Measurements from ENCODE around the gene SMYD3. TPM values are rescaled to one million over a fixed set of nuclear protein-coding genes. Genes with fewer than 3 reads are reported as not detected.

SMYD3 gene
- total and polyA plus RNA-seq, 12 donors = 13.5 to 78.2 (median 26.8) TPM

GRCh38 chr1:245760301-245760700, 746.8 kb downstream of the SMYD3 start:
- 87 to 97% (median 95%) methylated on average over 4 of the region's 4 CpGs for WGBS, 4 donors
- intact Hi-C loops (cut with DNase I) = no loop called here
- Histone ChIP-seq H3K27me3 (no peaks in the 10 kb centered on the region), H3K4me1 (replicated peaks in 1 of 2) (no peaks in the 10 kb centered on the region), H3K4me3 (no peak overlapping the region), H3K27ac (no peak overlapping the region), H3K9me3 (replicated peaks in 1 of 3) (no peaks in the 10 kb centered on the region), H3K36me3 (replicated peaks in 1 of 2) (no peaks in the 10 kb centered on the region)
- no peak for DNase-seq
- TF ChIP-seq POLR2A (IDR thresholded peaks at IDR 0.05) = no peak
- TF ChIP-seq, protein P1, sequence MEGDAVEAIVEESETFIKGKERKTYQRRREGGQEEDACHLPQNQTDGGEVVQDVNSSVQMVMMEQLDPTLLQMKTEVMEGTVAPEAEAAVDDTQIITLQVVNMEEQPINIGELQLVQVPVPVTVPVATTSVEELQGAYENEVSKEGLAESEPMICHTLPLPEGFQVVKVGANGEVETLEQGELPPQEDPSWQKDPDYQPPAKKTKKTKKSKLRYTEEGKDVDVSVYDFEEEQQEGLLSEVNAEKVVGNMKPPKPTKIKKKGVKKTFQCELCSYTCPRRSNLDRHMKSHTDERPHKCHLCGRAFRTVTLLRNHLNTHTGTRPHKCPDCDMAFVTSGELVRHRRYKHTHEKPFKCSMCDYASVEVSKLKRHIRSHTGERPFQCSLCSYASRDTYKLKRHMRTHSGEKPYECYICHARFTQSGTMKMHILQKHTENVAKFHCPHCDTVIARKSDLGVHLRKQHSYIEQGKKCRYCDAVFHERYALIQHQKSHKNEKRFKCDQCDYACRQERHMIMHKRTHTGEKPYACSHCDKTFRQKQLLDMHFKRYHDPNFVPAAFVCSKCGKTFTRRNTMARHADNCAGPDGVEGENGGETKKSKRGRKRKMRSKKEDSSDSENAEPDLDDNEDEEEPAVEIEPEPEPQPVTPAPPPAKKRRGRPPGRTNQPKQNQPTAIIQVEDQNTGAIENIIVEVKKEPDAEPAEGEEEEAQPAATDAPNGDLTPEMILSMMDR (IDR thresholded peaks at IDR 0.05) = no peak

GRCh38 chr1:245754463-245754961, 752.6 kb downstream of the SMYD3 start:
- Histone ChIP-seq H3K9me3 (replicated peaks in 1 of 3) (no peaks in the 10 kb centered on the region), H3K27ac (no peak overlapping the region), H3K4me1 (replicated peaks in 1 of 2) (no peaks in the 10 kb centered on the region), H3K4me3 (no peak overlapping the region), H3K27me3 (no peaks in the 10 kb centered on the region), H3K36me3 (replicated peaks in 1 of 2) (no peaks in the 10 kb centered on the region)
- intact Hi-C loops (cut with DNase I) = no loop called here
- no peak for DNase-seq
- TF ChIP-seq POLR2A (IDR thresholded peaks at IDR 0.05) = no peak
- TF ChIP-seq, protein P1 (IDR thresholded peaks at IDR 0.05) = no peak
- 91 to 97% (median 92%) methylated on average over 3 of the region's 3 CpGs for WGBS, 4 donors

DNA sequence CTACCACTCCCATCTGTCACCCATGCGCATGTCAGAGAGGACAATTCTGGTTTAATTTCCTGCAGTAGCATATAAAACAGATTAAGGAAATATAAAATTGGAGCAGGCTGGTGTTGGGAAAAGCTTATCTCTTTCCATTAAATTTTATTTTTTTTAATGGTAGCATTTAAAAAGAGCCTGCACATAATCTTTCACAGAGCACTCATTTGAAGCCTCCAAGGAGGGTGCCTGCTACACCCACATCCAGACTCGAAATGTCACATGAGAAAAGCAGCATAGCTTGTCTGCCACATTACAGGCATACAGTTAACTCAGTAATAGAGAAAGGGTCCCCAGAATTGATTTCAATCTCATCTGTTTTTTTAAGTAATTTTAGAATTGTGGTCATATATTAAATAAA, 753.3 kb downstream of the SMYD3 start:
- Histone ChIP-seq H3K9me3 (replicated peaks in 1 of 3) (no peaks in the 10 kb centered on the region), H3K4me1 (replicated peaks in 1 of 2) (no peaks in the 10 kb centered on the region), H3K27ac (no peak overlapping the region), H3K4me3 (no peak overlapping the region), H3K36me3 (replicated peaks in 1 of 2) (no peaks in the 10 kb centered on the region), H3K27me3 (no peaks in the 10 kb centered on the region)
- DNase-seq = no peak
- 83 to 99% (median 92%) methylated on average over 2 of the region's 2 CpGs for WGBS, 4 donors
- intact Hi-C loops (cut with DNase I) = no loop called here
- TF ChIP-seq, protein P1 (IDR thresholded peaks at IDR 0.05) = no peak
- TF ChIP-seq POLR2A (IDR thresholded peaks at IDR 0.05) = no peak

DNA sequence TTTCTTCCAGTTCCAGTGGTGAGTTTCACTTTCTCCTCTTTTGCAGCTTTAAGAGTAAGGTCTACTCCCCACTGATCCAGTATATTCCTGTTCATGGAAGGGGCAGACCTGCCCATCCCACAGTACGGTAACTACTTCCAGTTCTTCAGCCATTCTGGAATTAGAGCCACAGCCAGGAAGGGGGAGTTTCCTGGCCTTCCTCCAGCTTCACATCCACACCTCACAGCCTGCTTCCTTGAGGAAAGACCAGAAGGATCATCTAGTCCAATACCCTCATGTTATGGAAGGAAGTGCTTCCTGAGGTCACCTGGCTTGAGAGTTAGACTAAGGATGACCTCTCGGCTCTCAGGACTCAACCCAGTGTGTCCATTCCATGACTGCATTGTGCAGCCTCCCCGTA, 754.5 kb downstream of the SMYD3 start:
- intact Hi-C loops (cut with DNase I) = no loop called here
- no peak overlapping the region for H3K27ac ChIP-seq
- no peaks in the 10 kb centered on the region for H3K4me1 ChIP-seq (replicated peaks in 1 of 2)
- no peaks in the 10 kb centered on the region for H3K27me3 ChIP-seq
- H3K4me3 ChIP-seq = no peak overlapping the region
- H3K9me3 ChIP-seq (replicated peaks in 1 of 3) = no peaks in the 10 kb centered on the region
- no peaks in the 10 kb centered on the region for H3K36me3 ChIP-seq (replicated peaks in 1 of 2)
- WGBS, 4 donors = 84 to 98% (median 88%) methylated on average over 3 of the region's 3 CpGs
- no peak for TF ChIP-seq POLR2A (IDR thresholded peaks at IDR 0.05)
- TF ChIP-seq, protein P1 (IDR thresholded peaks at IDR 0.05) = no peak
- no peak for DNase-seq

Data from adrenal gland (tissue), 12 donors.